HG03575 (cell line): ENCODE results near the gene UMAD1.

Experiments
- ATAC-seq: cut with Tn5 transposase; IDR thresholded peaks from one replicate; pipeline ENCODE4 v1.9.1; 2021; ENCODE audit not compliant: unreplicated experiment, insufficient number of reproducible peaks, low FRiP score; ENCODE audit errors: extremely low read depth

The UMAD1 gene

GRCh38 chr7:7750571-7751242, 110.2 kb downstream of the UMAD1 start:
- no peak for ATAC-seq

GRCh38 chr7:7751243-7752092, 110.9 kb downstream of the UMAD1 start:
- ATAC-seq, result no peak

- ATAC-seq, result no peak
These were observed 116.0 kb downstream of the UMAD1 start for GRCh38 chr7:7756577-7756976.

DNA sequence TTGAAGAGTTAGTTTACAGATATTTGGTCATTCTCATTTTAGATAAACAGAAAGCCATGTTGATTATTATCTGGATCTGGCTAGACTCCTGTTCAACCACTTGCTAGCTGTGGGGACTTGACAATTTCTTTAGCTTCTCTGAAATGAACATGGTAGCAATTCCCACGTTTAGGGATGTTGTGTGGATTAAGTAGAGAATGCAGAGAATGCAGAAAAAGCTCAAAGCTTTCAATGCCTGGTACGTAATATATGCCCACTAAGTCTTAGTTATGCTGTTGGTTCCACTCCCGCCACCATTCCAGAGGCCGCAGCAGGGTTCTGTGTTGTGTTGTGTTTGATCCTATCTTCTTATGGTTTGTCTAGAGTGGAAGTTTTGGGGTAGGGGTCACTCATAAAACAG, 117.0 kb downstream of the UMAD1 start:
- no peak for ATAC-seq

GRCh38 chr7:7761340-7761973, 120.9 kb downstream of the UMAD1 start:
- ATAC-seq, result no peak

DNA sequence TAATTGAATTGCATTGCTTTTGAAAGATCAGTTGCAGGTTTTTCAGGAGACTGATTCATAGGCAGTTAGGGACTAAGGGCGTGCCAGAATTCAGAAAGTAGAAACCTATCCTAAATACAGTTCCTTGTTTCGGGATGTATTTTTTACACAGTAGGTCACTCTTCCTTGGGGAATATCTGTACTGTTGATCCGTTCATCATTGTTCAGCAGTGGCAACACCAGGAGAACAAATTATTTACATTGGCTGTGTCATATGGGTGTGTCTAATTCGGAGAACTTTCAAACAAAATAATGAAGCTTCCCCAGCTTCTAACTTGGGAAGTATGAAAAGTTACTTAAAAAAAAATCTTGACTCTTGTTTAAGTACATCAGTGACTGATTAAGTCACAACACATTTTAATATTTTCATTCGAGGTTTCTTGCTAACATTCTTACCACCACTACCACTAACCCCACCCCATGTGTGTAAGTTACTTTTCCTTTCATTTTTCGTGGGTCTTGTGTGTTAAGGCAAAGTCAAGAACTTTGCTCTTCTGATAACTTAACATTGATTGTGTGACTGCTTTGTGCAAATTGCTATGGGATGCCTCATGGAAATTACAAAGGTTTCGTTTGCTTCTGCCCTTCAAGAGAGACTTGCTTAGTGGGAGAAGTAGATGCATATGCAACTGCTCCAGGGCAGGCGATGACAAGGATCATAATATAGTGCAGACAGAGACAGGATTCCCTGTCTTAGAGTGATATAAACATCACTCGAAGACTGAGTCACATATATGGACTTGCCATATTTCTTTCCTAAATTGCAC, 121.6 kb downstream of the UMAD1 start:
- ATAC-seq, result no peak

DNA sequence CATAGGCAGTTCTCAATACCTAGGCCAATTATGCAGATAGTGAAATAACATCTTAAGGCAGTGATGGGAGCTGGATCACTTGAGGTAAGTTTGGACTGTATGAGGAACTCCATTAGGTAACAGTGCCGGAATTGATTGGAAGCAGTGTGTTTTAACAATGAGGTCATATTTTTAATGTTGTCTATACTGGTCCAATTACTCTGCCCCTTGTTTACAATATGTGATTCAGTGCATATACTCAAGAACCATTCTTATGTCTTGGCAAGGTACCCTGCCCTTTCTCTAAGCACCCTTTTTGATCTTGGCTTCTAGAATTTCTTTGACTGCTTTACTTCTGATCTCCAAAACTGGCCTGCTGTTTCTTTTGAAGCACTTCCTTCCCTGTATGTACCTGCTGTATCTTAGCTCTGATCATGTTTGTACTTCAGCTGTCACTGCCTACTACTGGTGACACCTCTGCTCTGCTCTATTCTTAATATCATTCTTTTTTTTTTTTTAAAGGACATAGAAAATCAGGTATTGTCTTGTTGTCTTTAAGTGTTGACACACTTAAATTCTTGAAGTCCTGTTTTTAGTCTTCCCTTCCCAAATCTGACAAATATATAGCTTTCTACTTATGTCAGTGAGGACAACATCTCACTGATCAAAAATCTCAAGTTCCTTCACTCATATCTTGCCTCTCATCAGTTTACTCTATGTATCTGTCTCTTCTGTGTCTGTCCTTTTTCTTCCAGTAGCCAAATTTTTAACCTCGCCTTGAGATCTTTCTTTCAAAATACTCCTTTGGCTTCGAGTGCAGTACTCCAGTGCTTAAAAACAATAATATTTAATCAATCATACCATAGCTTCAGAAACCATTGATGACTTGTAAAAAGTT, 124.2 kb downstream of the UMAD1 start:
- no peak for ATAC-seq

DNA sequence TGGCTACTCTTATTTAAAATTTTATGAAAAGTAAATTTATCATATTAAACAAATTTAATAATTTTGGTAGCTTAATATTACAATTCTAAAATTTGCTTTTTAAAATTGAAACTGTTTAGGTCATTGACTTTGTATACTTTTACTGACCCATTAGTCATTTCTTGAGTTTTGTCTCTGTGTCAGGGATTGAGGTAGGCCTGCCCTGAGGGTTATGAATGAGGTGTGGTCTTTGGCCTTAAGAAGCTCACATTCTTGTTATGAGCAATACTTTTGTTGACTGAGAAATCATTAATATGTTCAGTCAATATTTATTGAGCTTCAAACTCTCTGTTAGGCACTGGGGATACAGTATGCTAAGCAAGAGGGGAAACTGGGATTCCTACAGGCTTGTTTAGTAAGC, 124.9 kb downstream of the UMAD1 start:
- ATAC-seq, result peak; percentile 64

DNA sequence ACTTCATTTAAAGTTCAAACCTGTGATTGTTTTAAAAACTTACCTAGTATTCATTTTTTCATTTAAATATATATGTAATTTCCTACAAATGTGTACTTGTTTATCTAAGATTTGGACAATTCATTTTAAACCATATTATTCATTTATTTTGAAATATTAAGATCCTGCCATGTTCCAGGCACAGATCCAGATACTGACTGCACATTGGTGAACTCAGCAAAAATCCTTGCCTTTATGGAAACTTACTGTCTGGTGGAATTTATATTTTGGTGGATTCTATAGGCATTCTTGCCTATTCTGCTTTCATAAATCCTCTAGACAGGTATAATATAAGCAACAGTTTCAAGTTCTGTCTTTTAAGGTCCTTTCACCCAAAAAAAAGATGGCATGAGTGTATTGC, 126.1 kb downstream of the UMAD1 start:
- no peak for ATAC-seq

GRCh38 chr7:7768977-7769709, 128.6 kb downstream of the UMAD1 start:
- no peak for ATAC-seq

DNA sequence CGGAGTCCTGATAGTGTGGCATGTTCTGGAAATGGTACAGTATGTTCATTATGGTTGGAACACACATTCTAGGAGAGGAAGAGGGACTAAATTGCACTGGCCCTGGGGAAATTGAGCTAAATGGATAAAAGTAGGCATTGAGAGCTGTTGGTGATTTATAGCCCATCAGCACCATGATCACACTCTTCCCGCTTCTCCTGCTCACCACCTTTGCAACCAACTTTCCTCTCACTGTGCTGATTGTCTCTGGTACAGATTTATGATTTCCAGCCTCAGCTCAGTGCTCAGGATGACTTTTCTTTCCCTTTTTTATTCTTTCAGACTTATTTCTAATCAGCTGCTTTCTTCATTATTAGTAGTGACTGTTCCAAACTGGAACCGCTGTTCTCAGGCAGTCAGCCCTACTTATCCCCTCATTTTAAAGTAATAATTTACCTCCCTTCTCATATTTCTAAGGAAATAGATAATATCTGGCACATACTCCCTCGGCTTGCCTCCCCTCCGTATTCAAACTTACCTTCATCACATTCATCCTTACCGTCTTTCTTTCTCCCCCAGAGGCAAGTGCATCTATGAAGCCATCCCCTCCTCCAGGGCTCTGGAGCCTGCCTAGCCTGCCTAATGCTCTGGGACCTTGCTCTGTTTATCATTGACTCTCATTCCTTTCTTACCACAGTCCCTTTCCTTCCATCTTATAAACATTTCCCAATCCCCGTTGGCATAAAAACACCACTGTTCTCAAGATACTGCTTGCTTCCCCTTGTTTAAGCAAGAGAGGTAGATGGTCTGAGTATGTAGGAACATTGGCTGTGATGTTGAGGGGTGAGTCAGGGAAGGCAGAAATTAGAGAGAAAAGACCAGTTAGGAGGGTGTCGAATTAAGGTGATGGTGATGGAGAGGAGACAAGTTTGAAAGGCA, 129.4 kb downstream of the UMAD1 start:
- ATAC-seq, result no peak

DNA sequence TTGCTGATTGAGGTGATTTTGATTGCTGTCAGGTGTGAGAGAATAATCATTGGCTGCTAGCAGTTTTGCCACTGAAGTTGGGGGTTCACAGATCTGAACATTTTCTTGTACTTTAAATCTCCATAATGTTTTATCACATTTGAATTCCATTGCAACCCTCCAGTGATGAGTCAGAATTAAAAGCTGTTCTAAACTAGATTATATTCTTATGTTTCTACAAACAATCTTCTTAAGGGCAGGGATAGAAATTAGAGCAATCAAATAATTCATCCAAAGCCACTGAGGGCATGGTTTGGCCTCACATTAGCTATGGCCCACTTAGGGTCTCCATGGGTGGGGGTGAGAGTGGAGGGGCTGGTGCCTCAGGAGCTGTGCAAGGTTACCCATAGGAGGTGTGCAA, 130.9 kb downstream of the UMAD1 start:
- no peak for ATAC-seq

DNA sequence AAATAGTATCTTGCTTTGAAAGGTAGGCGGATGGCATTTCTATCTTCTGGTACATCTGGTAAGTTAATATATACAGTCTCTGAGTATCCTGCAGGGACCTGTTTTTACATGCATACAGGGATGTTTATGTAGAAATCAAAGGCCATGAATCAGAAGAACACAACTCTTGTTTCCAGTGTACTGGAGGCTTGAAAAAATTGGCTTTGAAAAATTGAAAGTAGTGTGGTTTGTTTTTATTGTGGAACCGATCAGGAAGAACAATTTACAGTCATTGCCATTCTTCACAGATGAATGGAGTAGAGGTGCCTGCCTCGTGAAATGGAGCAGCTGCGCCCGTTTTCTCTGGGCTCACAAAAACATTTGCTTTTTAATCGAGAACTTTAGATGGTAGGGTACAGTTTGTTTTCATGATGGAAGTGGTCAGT, 131.9 kb downstream of the UMAD1 start:
- ATAC-seq, result no peak

DNA sequence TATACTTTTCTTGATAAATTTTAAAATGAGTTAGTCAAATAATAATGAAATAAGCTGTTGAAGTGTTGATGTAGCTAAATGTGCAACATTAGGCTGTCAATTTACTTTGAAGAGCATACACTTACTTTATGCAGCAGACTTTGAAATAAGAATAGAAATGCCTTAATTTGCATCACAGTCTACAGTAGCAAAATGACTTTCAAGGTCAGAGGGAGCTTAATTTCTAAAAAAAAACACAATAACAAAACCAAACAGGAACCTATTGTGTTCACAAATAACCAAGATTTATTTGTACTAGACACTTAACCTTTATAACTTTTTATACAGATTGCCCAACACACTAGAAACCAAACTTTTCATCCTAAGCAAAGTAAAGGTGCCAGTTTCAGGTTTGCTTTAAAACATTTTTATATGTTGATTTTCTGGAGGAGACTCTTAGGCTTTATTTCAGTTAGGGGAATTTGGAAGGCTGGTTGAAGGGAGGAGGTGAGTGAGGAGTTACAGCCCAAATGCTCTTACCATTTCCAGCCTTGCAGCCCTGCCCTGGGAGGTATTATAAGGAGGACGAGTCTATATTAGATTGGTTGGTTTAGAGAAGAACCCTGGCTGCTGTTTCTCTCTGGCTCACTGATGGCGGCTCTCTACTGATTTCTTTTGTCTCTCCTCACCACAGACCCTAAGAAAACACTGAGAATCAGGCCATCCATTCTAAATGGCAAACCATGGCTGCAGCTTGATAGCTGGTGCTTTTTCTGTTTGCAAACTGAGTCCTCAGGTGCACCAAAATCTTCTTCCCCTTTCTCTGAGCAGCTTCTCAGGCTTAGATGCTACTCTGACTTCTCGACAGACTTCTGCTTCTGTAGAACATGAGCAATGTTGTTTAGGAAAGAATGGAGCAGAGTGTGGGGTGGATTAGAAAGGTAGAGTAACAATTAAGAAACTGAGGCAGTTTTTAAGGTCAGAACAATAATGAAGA, 133.1 kb downstream of the UMAD1 start:
- ATAC-seq, result peak; percentile 55

- ATAC-seq, result no peak
These were observed 139.3 kb downstream of the UMAD1 start for GRCh38 chr7:7779888-7780287.

DNA sequence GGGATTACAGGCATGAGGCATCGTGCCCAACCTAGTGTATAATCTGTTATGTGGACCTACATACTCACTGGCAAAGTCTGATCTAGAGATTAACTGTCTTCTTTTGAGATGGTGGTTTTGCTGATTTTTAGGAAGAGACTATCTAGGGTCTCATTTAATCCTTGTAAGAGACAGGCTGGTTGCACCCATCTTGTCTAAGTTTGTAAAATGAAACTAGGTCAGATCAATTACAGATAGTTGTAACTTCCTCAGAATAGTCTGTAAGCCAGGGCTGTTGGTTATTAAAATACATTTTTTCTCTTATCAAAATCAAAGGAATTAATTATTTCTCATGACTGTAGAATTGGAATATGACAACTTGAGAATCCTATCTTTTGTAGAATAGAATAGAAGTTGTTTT, 142.4 kb downstream of the UMAD1 start:
- ATAC-seq, result no peak
